HepG2 (cell line): ENCODE data around the gene CSNK2B. TPM values are rescaled to one million over a fixed set of nuclear protein-coding genes. Genes with fewer than 3 reads are reported as not detected.

Experiments
- NCOA2 ChIP-seq: sonication (generic); formaldehyde crosslinking; IDR thresholded peaks from 2 replicates; pipeline ENCODE4 v1.8.0; 2022; ENCODE audit warnings: inconsistent platforms
- NPAS2 ChIP-seq: sonication (generic); formaldehyde crosslinking; IDR thresholded peaks from 2 replicates; pipeline ENCODE4 v1.8.0; 2022; ENCODE audit warnings: mild to moderate bottlenecking, missing genetic modification reagents, borderline replicate concordance
- PATZ1 ChIP-seq: sonication (generic); formaldehyde crosslinking; IDR thresholded peaks from 2 replicates; pipeline ENCODE4 v1.4.0; 2020; ENCODE audit warnings: missing genetic modification reagents
- SKIL ChIP-seq: sonication (generic); formaldehyde crosslinking; IDR thresholded peaks from 2 replicates; pipeline ENCODE4 v1.8.0; 2022; ENCODE audit warnings: missing genetic modification reagents, mild to moderate bottlenecking, moderate library complexity, borderline replicate concordance
- SPEN ChIP-seq: sonication (generic); formaldehyde crosslinking; IDR thresholded peaks from 2 replicates; pipeline ENCODE4 v1.5.1; 2020; ENCODE audit warnings: low read depth, mild to moderate bottlenecking, missing genetic modification reagents
- TMF1 ChIP-seq: sonication (generic); formaldehyde crosslinking; IDR thresholded peaks from 2 replicates; pipeline ENCODE4 v1.8.1; 2022; ENCODE audit warnings: low read depth, missing genetic modification reagents
- ZNF468 ChIP-seq: sonication (generic); formaldehyde crosslinking; IDR thresholded peaks from 2 replicates; pipeline ENCODE4 v1.8.0; 2022; ENCODE audit warnings: mild to moderate bottlenecking, moderate library complexity, missing genetic modification reagents
- ZNF678 ChIP-seq: sonication (generic); formaldehyde crosslinking; IDR thresholded peaks from 2 replicates; pipeline ENCODE4 v1.4.0; 2020; ENCODE audit warnings: mild to moderate bottlenecking, missing genetic modification reagents
- ZNF781 ChIP-seq: sonication (generic); formaldehyde crosslinking; IDR thresholded peaks from 2 replicates; pipeline ENCODE4 v1.5.1; 2020; ENCODE audit warnings: borderline replicate concordance, mild to moderate bottlenecking, missing genetic modification reagents; ENCODE audit errors: not compliant biosample characterization
- polyA plus RNA-seq, 8 experiments: library from polyadenylated mRNA; depleted of rRNA in 3 of 8; stranded (reverse) in 7 of 8; unstranded in 1 of 8; fragments of >200 nt; fragmentation: Illumina TruSeq in 4 of 8; extraction: Trizol in 4 of 8; gene quantifications; 2 replicates each; pipeline versions ENCODE4 v1.2.1 to v1.2.3, GENCODE V29; 2011 to 2016; ENCODE audit warnings: low read depth in 4 of 8, missing spikeins in 1 of 8, mixed read lengths in 1 of 8; ENCODE audit not compliant: insufficient read depth in 1 of 8
- total RNA-seq, 5 experiments: library from RNA; depleted of rRNA; stranded (reverse); fragments of >200 nt; fragmentation: Illumina TruSeq; extraction: Trizol; gene quantifications; 2 replicates each; pipeline ENCODE4 v1.2.3, GENCODE V29; 2016; ENCODE audit warnings: low read depth in 1 of 5
- TF ChIP-seq, protein P1 (sequence below): sonication (generic); formaldehyde crosslinking; IDR thresholded peaks from 2 replicates; pipeline ENCODE4 v1.5.0; 2020; ENCODE audit warnings: missing genetic modification reagents
- TF ChIP-seq, protein P2 (sequence below): sonication (generic); formaldehyde crosslinking; IDR thresholded peaks from 2 replicates; pipeline ENCODE4 v1.4.0; 2020; ENCODE audit warnings: mild to moderate bottlenecking, missing genetic modification reagents, borderline replicate concordance

The CSNK2B gene
- total and polyA plus RNA-seq, 2 of the 13 experiments (the other 11 are each of a cell fraction or from before 2014, with no cell fraction given): 111 to 296 TPM

- TF ChIP-seq SKIL (0 out of 2 replicates have a peak, but pooled peaks have one; percentile 17), ZNF678 (CRISPR knock-in tag) (no peak), ZNF468 (CRISPR knock-in tag) (no peak), SPEN (CRISPR knock-in tag) (peak; percentile 93), PATZ1 (peak; percentile 67; the same call in 1 of the 2 replicates), NPAS2 (no peak), NCOA2 (CRISPR knock-in tag) (peak; percentile 68), TMF1 (CRISPR knock-in tag) (peak; percentile 77), ZNF781 (CRISPR knock-in tag) (no peak)
- TF ChIP-seq, protein P1, sequence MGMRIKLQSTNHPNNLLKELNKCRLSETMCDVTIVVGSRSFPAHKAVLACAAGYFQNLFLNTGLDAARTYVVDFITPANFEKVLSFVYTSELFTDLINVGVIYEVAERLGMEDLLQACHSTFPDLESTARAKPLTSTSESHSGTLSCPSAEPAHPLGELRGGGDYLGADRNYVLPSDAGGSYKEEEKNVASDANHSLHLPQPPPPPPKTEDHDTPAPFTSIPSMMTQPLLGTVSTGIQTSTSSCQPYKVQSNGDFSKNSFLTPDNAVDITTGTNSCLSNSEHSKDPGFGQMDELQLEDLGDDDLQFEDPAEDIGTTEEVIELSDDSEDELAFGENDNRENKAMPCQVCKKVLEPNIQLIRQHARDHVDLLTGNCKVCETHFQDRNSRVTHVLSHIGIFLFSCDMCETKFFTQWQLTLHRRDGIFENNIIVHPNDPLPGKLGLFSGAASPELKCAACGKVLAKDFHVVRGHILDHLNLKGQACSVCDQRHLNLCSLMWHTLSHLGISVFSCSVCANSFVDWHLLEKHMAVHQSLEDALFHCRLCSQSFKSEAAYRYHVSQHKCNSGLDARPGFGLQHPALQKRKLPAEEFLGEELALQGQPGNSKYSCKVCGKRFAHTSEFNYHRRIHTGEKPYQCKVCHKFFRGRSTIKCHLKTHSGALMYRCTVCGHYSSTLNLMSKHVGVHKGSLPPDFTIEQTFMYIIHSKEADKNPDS (CRISPR knock-in tag): 0 out of 2 replicates have a peak, but pooled peaks have one; percentile 44
- TF ChIP-seq, protein P2, sequence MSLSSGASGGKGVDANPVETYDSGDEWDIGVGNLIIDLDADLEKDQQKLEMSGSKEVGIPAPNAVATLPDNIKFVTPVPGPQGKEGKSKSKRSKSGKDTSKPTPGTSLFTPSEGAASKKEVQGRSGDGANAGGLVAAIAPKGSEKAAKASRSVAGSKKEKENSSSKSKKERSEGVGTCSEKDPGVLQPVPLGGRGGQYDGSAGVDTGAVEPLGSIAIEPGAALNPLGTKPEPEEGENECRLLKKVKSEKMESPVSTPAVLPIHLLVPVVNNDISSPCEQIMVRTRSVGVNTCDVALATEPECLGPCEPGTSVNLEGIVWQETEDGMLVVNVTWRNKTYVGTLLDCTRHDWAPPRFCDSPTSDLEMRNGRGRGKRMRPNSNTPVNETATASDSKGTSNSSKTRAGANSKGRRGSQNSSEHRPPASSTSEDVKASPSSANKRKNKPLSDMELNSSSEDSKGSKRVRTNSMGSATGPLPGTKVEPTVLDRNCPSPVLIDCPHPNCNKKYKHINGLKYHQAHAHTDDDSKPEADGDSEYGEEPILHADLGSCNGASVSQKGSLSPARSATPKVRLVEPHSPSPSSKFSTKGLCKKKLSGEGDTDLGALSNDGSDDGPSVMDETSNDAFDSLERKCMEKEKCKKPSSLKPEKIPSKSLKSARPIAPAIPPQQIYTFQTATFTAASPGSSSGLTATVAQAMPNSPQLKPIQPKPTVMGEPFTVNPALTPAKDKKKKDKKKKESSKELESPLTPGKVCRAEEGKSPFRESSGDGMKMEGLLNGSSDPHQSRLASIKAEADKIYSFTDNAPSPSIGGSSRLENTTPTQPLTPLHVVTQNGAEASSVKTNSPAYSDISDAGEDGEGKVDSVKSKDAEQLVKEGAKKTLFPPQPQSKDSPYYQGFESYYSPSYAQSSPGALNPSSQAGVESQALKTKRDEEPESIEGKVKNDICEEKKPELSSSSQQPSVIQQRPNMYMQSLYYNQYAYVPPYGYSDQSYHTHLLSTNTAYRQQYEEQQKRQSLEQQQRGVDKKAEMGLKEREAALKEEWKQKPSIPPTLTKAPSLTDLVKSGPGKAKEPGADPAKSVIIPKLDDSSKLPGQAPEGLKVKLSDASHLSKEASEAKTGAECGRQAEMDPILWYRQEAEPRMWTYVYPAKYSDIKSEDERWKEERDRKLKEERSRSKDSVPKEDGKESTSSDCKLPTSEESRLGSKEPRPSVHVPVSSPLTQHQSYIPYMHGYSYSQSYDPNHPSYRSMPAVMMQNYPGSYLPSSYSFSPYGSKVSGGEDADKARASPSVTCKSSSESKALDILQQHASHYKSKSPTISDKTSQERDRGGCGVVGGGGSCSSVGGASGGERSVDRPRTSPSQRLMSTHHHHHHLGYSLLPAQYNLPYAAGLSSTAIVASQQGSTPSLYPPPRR (CRISPR knock-in tag): peak; percentile 45; the same call in 1 of the 2 replicates
These were observed 37.2 kb downstream of the CSNK2B start, which contains the start of gene ABHD16A (continued) for GRCh38 chr6:31702819-31703716.
